RPMI7951 (cell line): ENCODE data around the gene FOXI1. TPM values are rescaled to one million over a fixed set of nuclear protein-coding genes. Genes with fewer than 3 reads are reported as not detected.
A peak's percentile ranks its signal among the peaks of the same experiment; 100 is the strongest.

Experiments
- DNase-seq: peaks from one replicate; pipeline ENCODE4 v3.0.0-alpha.2; 2012; ENCODE audit warnings: low read depth
- total RNA-seq: library from RNA; depleted of rRNA; stranded (reverse); fragments of >200 nt; shearing (Covaris generic); gene quantifications from 2 replicates; pipeline ENCODE4 v1.2.3, GENCODE V29; 2014; rRNA removed

Gene FOXI1
- total RNA-seq, 1 experiment from 2014 or later, result not detected

GRCh38 chr5:170150713-170151096 is 45.0 kb downstream of the FOXI1 start:
- no peak for DNase-seq

DNA sequence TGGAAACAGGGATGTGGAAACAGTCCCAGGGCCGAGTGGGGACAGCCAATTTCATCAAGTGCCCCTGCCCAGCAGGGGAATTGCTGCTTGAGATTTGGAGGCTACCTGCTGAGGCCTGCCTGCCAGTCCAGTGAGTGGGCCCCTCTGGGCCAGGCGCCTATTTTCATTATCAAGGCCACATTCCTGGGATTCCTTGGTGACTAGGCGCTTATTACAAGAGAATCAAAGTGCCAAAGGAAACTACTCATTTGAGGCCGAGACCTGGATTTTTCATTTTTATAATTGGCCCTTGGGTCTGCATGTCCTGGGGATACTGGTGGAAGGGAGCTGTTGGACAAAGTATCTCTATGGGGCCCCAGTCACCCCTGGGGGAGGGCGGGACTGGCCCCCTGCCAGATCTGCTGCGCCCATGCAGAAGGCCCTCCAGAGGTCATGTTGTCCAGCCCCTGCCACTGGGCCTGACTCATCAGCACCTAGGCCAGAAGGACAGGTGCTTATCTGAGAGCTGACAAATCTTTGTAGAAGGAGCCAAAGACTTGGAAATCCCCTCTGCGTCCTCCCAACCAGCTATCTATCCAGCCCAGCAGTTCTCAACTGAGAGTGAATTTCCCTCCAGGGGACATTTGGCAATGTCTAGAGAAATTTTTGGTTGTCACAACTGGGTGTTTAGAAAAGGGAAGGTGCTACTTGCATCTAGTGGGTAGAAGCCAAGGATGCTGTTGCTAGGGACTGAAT is 45.6 kb downstream of the FOXI1 start:
- peak; percentile 82 for DNase-seq

DNA sequence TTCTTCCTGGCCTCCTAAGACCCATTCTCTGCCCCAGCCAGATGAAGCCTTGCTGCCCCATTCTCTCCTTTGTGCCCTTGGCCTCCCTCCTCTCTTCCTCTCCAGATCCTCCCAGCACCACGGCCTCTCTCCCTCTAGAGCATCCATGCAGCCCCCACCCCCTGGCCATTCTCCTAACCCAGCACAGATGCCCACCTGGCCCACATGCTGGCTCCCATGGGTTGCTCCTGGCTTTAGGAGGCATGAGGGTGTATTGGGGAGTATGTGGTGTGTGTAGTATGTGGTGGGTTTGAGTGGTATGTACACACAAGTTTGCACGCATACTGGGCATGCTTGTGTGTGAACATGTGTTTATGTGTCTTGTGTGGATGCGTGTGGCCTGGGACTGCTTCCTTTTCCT is 47.1 kb downstream of the FOXI1 start:
- no peak for DNase-seq

GRCh38 chr5:170154297-170154696 is 48.6 kb downstream of the FOXI1 start:
- DNase-seq, result no peak

DNA sequence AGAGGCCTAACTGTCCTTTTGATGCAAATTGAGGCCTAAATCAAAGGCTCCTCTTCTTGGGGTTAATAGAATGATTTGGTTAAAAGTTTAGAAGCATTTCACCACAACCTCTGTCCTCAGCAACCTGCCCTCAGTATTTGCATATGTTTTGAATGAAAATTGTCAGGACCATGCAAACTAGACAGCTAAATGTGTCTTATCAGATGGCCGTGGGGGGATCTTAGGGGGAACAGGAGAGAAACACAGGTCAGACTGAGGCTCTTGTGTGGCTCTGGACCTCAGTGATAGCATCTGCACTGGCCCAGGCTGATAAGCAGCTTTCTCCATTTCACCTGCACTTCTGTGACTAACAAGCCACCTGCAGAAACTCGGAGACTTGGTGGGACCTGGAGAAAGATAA is 49.0 kb downstream of the FOXI1 start:
- DNase-seq, result no peak

- DNase-seq, result no peak
Observed at GRCh38 chr5:170155771-170156170, 50.1 kb downstream of the FOXI1 start.

- peak; percentile 68 for DNase-seq
Observed at GRCh38 chr5:170159101-170159698, 53.5 kb downstream of the FOXI1 start.

Other genes with a start within 250 kb of the FOXI1 start
- gene INSYN2B, start 125.4 kb upstream of the FOXI1 start, total RNA-seq, result 6.2 and 8.4 TPM in 2 replicates
- 0.68 TPM in 1 of 2 replicates, not detected in the other for gene C5orf58, start 127.1 kb downstream of the FOXI1 start, total RNA-seq
- gene LCP2, start 191.9 kb downstream of the FOXI1 start, total RNA-seq, result 0.59 and 2.5 TPM in 2 replicates